Gastrocnemius medialis (tissue), 4 donors: ENCODE results near the gene APOL2.

Experiments
- POLR2A ChIP-seq, 2 donors: fragments of 450-650 bp; IDR thresholded peaks; one replicate each; pipeline ENCODE4 v1.6.1; 2017; ENCODE audit warnings: antibody characterized with exemption in 2 of 2, mild to moderate bottlenecking in 2 of 2, moderate library complexity in 2 of 2
- TF ChIP-seq, protein P1 (sequence below), 5 experiments: fragments of 450-650 bp in 3 of 5; fragments of 200-600 bp in 2 of 5; sonication (generic) in 2 of 5; IDR thresholded peaks in 4 of 5; conservative IDR thresholded peaks in 1 of 5; 1 replicate in 4 of 5; 2 replicates in 1 of 5; pipeline ENCODE4 v1.5.1; 2016 to 2019; ENCODE audit warnings: antibody characterized with exemption in 5 of 5, mild to moderate bottlenecking in 3 of 5, moderate library complexity in 3 of 5

DNA sequence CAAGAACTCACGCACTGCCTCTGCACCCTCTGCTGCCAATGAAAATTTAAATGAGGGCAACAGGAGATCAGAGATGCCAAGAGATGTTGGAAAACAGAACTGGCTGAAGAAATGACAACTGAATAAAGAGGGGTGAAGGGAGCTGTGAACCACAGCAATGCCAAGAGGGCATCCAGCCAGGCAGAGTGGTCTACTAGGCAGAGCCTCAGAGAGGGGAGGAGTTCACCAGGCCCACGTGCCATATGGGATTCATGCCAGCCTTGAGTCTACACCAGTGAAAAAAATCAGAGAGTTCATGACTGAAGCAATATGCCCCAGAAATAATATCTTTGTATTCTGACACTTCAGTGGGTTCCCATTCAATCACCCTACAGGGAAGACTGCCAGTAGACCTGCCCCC lies 4.4 kb downstream of the APOL2 start:
- TF ChIP-seq, protein P1, sequence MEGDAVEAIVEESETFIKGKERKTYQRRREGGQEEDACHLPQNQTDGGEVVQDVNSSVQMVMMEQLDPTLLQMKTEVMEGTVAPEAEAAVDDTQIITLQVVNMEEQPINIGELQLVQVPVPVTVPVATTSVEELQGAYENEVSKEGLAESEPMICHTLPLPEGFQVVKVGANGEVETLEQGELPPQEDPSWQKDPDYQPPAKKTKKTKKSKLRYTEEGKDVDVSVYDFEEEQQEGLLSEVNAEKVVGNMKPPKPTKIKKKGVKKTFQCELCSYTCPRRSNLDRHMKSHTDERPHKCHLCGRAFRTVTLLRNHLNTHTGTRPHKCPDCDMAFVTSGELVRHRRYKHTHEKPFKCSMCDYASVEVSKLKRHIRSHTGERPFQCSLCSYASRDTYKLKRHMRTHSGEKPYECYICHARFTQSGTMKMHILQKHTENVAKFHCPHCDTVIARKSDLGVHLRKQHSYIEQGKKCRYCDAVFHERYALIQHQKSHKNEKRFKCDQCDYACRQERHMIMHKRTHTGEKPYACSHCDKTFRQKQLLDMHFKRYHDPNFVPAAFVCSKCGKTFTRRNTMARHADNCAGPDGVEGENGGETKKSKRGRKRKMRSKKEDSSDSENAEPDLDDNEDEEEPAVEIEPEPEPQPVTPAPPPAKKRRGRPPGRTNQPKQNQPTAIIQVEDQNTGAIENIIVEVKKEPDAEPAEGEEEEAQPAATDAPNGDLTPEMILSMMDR (IDR thresholded peaks at IDR 0.05 in 4 of 5, conservative IDR thresholded peaks at IDR 0.05 in 1 of 5), result no peak
- no peak for TF ChIP-seq POLR2A (IDR thresholded peaks at IDR 0.05)
